ENCODE results near the gene NPDC1. TPM values are rescaled to one million over a fixed set of nuclear protein-coding genes. Genes with fewer than 3 reads are reported as not detected.
A peak's percentile ranks its signal among the peaks of the same experiment; 100 is the strongest.

NPDC1 gene
- total RNA-seq, 2 experiments from 2014 or later: 36.0 to 42.6 TPM

GRCh38 chr9:136992819-136993369, 53.1 kb downstream of the NPDC1 start:
- intact Hi-C loops (cut with micrococcal nuclease): loop anchor here (1.0 to 5.0 kb wide), 3 partner anchors 15 to 206 kb away; partner anchors contain the start of gene C8G
- H3K4me1 Mint-ChIP-seq (ENCODE audit: low read depth): peaks cover 22% of the 10 kb centered on the region
- peaks cover 5% of the 10 kb centered on the region for H3K27me3 Mint-ChIP-seq
- peak overlapping the region; percentile 79 for H3K27ac Mint-ChIP-seq
- no peaks in the 10 kb centered on the region for H3K9me3 Mint-ChIP-seq
- H3K4me3 Mint-ChIP-seq: peak overlapping the region; percentile 82
- CTCF ChIA-PET: interaction anchor here (1.0 to 2.5 kb wide), 10 partner anchors 9 to 244 kb away, joined by 3 to 24 read pairs (median 5); partner anchors contain the start of genes ABCA2, AJM1, C8G and FBXW5
- H3K36me3 Mint-ChIP-seq: peaks cover 10% of the 10 kb centered on the region
- no peak for DNase-seq
- POLR2A ChIA-PET: interaction anchor here (1.0 to 3.1 kb wide), 5 partner anchors 15 to 265 kb away, joined by 3 to 12 read pairs (median 3); no protein-coding TSS in a partner anchor

- no peaks in the 10 kb centered on the region for H3K9me3 Mint-ChIP-seq
- peak within 1 kb of the TSS; percentile 79 for H3K27ac Mint-ChIP-seq
- peak within 1 kb of the TSS; percentile 82 for H3K4me3 Mint-ChIP-seq
- H3K4me1 Mint-ChIP-seq (ENCODE audit: low read depth): peaks cover 18% of the 10 kb centered on the region
- POLR2A ChIA-PET: interaction anchor here (0.9 to 3.1 kb wide), 6 partner anchors 14 to 264 kb away, joined by 3 to 12 read pairs (median 3); no protein-coding TSS in a partner anchor
- CTCF ChIA-PET: interaction anchor here (1.0 to 2.5 kb wide), 10 partner anchors 9 to 150 kb away, joined by 3 to 24 read pairs (median 5); partner anchors contain the start of genes ABCA2, AJM1, C8G and FBXW5
- H3K27me3 Mint-ChIP-seq: peaks cover 4% of the 10 kb centered on the region
- H3K36me3 Mint-ChIP-seq: peaks cover 10% of the 10 kb centered on the region
- DNase-seq: peak; percentile 96
- intact Hi-C loops (cut with micrococcal nuclease): loop anchor here (1.0 to 5.0 kb wide), 3 partner anchors 14 to 205 kb away; partner anchors contain the start of gene C8G
These were observed 53.8 kb downstream of the NPDC1 start, which contains the start of gene PAXX for GRCh38 chr9:136991993-136992818. PAXX (plus strand) TSS chr9:136992422; CDS start chr9:136992444, 22 bp downstream.

- ChIA-PET CTCF (no interaction called here), POLR2A (interaction anchor here (3.1 kb wide), 1 partner anchor 45 kb away, joined by 12 read pairs; no protein-coding TSS in a partner anchor)
- H3K27ac Mint-ChIP-seq: peak overlapping the region; percentile 8
- peaks cover 10% of the 10 kb centered on the region for H3K36me3 Mint-ChIP-seq
- no peak for DNase-seq
- peaks cover 8% of the 10 kb centered on the region for H3K27me3 Mint-ChIP-seq
- peak overlapping the region; percentile 14 for H3K4me3 Mint-ChIP-seq
- no peaks in the 10 kb centered on the region for H3K9me3 Mint-ChIP-seq
- intact Hi-C loops (cut with micrococcal nuclease): loop anchor here (5.0 kb wide), 2 partner anchors 43 to 203 kb away; partner anchors contain the start of gene C8G
- peaks cover 9% of the 10 kb centered on the region for H3K4me1 Mint-ChIP-seq (ENCODE audit: low read depth)
These were observed 55.6 kb downstream of the NPDC1 start for GRCh38 chr9:136990242-136990911.

Other genes starting within 250 kb of the NPDC1 start
- under 1 TPM; 0.21 to 0.36 TPM for gene CCDC183, start 249.8 kb downstream of the NPDC1 start, total RNA-seq
- 10 to 100 TPM; 83.4 to 85.3 TPM for gene RABL6, start 238.2 kb downstream of the NPDC1 start, total RNA-seq
- gene AJM1, start 203.7 kb downstream of the NPDC1 start, total RNA-seq: 1 to 10 TPM; 3.8 to 4.2 TPM
- gene PHPT1, start 196.8 kb downstream of the NPDC1 start, total RNA-seq: 10 to 100 TPM; 92.2 to 95.5 TPM
- gene MAMDC4, start 193.8 kb downstream of the NPDC1 start, total RNA-seq: 10 to 100 TPM; 13.0 to 14.3 TPM
- 100 to 1,000 TPM; 302 to 311 TPM for gene EDF1, start 179.9 kb downstream of the NPDC1 start, total RNA-seq
- gene TRAF2, start 159.7 kb downstream of the NPDC1 start, total RNA-seq: 10 to 100 TPM; 40.0 to 41.4 TPM
- gene FBXW5, start 101.4 kb downstream of the NPDC1 start, total RNA-seq: 10 to 100 TPM; 66.8 to 69.4 TPM
- under 1 TPM; 0.90 to 0.94 TPM for gene C8G, start 100.9 kb downstream of the NPDC1 start, total RNA-seq
- gene LCN12, start 93.9 kb downstream of the NPDC1 start, total RNA-seq: 1 to 10 TPM; 1.6 to 2.1 TPM
- not detected for gene PTGDS, start 68.7 kb downstream of the NPDC1 start, total RNA-seq
- gene LCNL1, start 63.2 kb downstream of the NPDC1 start, total RNA-seq: not detected
- gene PAXX, start 53.8 kb downstream of the NPDC1 start, total RNA-seq: 10 to 100 TPM; 71.0 to 71.2 TPM
- gene CLIC3, start 49.6 kb downstream of the NPDC1 start, total RNA-seq: under 1 TPM; 0.43 to 0.61 TPM
- 10 to 100 TPM; 22.1 to 22.9 TPM for gene ABCA2, start 17.9 kb downstream of the NPDC1 start, total RNA-seq
- gene FUT7, start 14.1 kb downstream of the NPDC1 start, total RNA-seq: 1 to 10 TPM in 1 of 2 experiments, under 1 TPM in 1; 0.85 to 1.3 TPM
- gene ENTPD2, start 7.9 kb upstream of the NPDC1 start, total RNA-seq: not detected
- 1 to 10 TPM; 6.4 to 6.6 TPM for gene SAPCD2, start 24.4 kb upstream of the NPDC1 start, total RNA-seq
- 1 to 10 TPM; 6.7 to 7.7 TPM for gene UAP1L1, start 31.3 kb upstream of the NPDC1 start, total RNA-seq
- gene MAN1B1, start 40.8 kb upstream of the NPDC1 start, total RNA-seq: 10 to 100 TPM; 32.9 to 33.1 TPM
- gene DPP7, start 68.6 kb upstream of the NPDC1 start, total RNA-seq: 100 to 1,000 TPM; 195 to 208 TPM
- not detected for gene GRIN1, start 93.0 kb upstream of the NPDC1 start, total RNA-seq
- not detected for gene LRRC26, start 123.9 kb upstream of the NPDC1 start, total RNA-seq
- not detected for gene TMEM210, start 125.9 kb upstream of the NPDC1 start, total RNA-seq
- 10 to 100 TPM; 36.3 to 36.9 TPM for gene ANAPC2, start 142.4 kb upstream of the NPDC1 start, total RNA-seq
- 10 to 100 TPM; 58.9 to 62.1 TPM for gene SSNA1, start 142.5 kb upstream of the NPDC1 start, total RNA-seq
- 1 to 10 TPM; 6.1 to 6.7 TPM for gene TPRN, start 154.6 kb upstream of the NPDC1 start, total RNA-seq
- 10 to 100 TPM; 30.0 to 31.1 TPM for gene TMEM203, start 159.5 kb upstream of the NPDC1 start, total RNA-seq
- 10 to 100 TPM; 29.4 to 31.3 TPM for gene NDOR1, start 159.5 kb upstream of the NPDC1 start, total RNA-seq
- gene RNF208, start 176.1 kb upstream of the NPDC1 start, total RNA-seq: 1 to 10 TPM; 3.4 to 4.4 TPM
- under 1 TPM; 0.21 to 0.70 TPM for gene CYSRT1, start 179.0 kb upstream of the NPDC1 start, total RNA-seq
- gene RNF224, start 181.3 kb upstream of the NPDC1 start, total RNA-seq: not detected
- gene SLC34A3, start 184.7 kb upstream of the NPDC1 start, total RNA-seq: not detected
- 100 to 1,000 TPM; 320 to 325 TPM for gene TUBB4B, start 195.1 kb upstream of the NPDC1 start, total RNA-seq
- gene STPG3, start 205.1 kb upstream of the NPDC1 start, total RNA-seq: not detected
- 10 to 100 TPM; 57.2 to 57.9 TPM for gene NELFB, start 209.2 kb upstream of the NPDC1 start, total RNA-seq
- 1 to 10 TPM; 6.6 to 6.8 TPM for gene TOR4A, start 231.5 kb upstream of the NPDC1 start, total RNA-seq